ENCODE measurements around the gene SEC61B.

DNA sequence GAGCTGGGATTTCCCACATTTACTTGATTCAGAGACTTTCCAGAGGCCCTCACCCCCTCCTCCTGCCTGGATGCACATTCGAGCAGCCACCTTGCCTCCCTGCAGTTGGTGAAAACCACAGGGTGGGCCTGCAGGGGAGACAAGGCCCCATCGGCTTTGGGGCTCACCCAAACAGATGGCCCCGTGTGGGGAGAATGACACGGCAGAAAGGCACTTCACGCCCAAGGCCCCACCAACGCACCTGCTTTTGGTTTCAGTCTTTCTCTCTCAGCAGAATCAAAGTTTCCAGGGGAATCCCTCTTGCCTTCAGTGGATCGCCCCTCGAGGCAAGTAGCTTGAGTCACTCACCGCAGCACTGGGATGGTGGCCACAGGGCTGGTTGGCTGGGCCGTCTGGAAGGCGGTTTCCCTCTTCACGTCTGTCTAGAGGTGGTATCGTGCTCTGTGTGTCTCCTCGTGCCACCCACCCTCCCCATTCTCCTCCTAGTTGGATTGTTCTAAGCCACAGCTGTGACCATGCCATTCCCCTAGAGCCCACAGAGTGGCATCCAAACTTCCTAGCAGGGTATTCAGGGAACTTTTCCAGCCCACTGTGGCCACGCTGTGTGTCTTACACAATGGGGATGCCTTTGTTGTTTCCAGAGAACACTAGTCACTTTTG lies 31.8 kb downstream of the SEC61B start:
- TF ChIP-seq, protein P1, sequence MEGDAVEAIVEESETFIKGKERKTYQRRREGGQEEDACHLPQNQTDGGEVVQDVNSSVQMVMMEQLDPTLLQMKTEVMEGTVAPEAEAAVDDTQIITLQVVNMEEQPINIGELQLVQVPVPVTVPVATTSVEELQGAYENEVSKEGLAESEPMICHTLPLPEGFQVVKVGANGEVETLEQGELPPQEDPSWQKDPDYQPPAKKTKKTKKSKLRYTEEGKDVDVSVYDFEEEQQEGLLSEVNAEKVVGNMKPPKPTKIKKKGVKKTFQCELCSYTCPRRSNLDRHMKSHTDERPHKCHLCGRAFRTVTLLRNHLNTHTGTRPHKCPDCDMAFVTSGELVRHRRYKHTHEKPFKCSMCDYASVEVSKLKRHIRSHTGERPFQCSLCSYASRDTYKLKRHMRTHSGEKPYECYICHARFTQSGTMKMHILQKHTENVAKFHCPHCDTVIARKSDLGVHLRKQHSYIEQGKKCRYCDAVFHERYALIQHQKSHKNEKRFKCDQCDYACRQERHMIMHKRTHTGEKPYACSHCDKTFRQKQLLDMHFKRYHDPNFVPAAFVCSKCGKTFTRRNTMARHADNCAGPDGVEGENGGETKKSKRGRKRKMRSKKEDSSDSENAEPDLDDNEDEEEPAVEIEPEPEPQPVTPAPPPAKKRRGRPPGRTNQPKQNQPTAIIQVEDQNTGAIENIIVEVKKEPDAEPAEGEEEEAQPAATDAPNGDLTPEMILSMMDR (IDR thresholded peaks at IDR 0.05 in 2 of 3, conservative IDR thresholded peaks at IDR 0.05 in 1 of 3; ENCODE audit: borderline replicate concordance in 1 of 3, insufficient read depth in 1 of 3, low read depth in 2 of 3, low read length in 2 of 3): no peak
- no peak for TF ChIP-seq JUND (IDR thresholded peaks at IDR 0.05)
- TF ChIP-seq, protein P2, sequence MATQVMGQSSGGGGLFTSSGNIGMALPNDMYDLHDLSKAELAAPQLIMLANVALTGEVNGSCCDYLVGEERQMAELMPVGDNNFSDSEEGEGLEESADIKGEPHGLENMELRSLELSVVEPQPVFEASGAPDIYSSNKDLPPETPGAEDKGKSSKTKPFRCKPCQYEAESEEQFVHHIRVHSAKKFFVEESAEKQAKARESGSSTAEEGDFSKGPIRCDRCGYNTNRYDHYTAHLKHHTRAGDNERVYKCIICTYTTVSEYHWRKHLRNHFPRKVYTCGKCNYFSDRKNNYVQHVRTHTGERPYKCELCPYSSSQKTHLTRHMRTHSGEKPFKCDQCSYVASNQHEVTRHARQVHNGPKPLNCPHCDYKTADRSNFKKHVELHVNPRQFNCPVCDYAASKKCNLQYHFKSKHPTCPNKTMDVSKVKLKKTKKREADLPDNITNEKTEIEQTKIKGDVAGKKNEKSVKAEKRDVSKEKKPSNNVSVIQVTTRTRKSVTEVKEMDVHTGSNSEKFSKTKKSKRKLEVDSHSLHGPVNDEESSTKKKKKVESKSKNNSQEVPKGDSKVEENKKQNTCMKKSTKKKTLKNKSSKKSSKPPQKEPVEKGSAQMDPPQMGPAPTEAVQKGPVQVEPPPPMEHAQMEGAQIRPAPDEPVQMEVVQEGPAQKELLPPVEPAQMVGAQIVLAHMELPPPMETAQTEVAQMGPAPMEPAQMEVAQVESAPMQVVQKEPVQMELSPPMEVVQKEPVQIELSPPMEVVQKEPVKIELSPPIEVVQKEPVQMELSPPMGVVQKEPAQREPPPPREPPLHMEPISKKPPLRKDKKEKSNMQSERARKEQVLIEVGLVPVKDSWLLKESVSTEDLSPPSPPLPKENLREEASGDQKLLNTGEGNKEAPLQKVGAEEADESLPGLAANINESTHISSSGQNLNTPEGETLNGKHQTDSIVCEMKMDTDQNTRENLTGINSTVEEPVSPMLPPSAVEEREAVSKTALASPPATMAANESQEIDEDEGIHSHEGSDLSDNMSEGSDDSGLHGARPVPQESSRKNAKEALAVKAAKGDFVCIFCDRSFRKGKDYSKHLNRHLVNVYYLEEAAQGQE (IDR thresholded peaks at IDR 0.05; ENCODE audit: low read depth): no peak
